HCT116 (cell line): ENCODE results near the gene LMAN1L. TPM values are rescaled to one million over a fixed set of nuclear protein-coding genes. Genes with fewer than 3 reads are reported as not detected.

Source experiments
- ATAC-seq: fragments of 200-7000 bp; cut with Tn5 transposase; 2 replicates; pipeline ENCODE4 v1.9.1; 2020; ENCODE audit warnings: mild to moderate bottlenecking, moderate library complexity
- BruUV-seq: library from RNA; stranded (reverse); fragments of 400-500 nt; replicated peaks from 2 replicates; lab custom pipeline; 2021; lab: Mats Ljungman, UMichigan
- CTCF ChIA-PET: fragments of 300-600 bp; sonication (Branson Sonifier 250); formaldehyde crosslinking; loops from one replicate; lab custom pipeline; 2021; ENCODE audit warnings: antibody characterized with exemption; lab: Charles Lee
- POLR2A ChIA-PET: fragments of 300-600, 350-600 bp; sonication (Branson Sonifier 250); formaldehyde crosslinking; loops from one replicate; lab custom pipeline; 2021; ENCODE audit warnings: antibody characterized with exemption; lab: Charles Lee
- RAD21 ChIA-PET, 2 experiments: fragments of 300-600 bp; sonication (Branson Sonifier 250); formaldehyde crosslinking; loops; one replicate each; lab custom pipeline; 2023; ENCODE audit warnings: low total read pairs in 2 of 2; ENCODE audit not compliant: uncharacterized antibody in 2 of 2, unreplicated experiment in 2 of 2, low non-redundant PET in 1 of 2; lab: Charles Lee
- DNase-seq: peaks from one replicate; pipeline ENCODE4 v3.0.0-alpha.2; 2010; ENCODE audit warnings: low read depth, low spot score
- H2AFZ ChIP-seq: fragments of 200-600 bp; shearing (Covaris generic), sonication (generic); 2 replicates; pipeline ENCODE4 v1.6.1; 2017; ENCODE audit warnings: low read depth, mixed run types, mixed read lengths, antibody characterized with exemption, low read length; ENCODE audit not compliant: poor library complexity, severe bottlenecking
- H3K27ac ChIP-seq: 2 replicates; pipeline ENCODE4 v1.5.1; 2012; ENCODE audit warnings: low read depth, low read length
- H3K27me3 ChIP-seq: fragments of 200-600 bp; sonication (generic); 2 replicates; pipeline ENCODE4 v1.6.1; 2016; ENCODE audit warnings: mixed run types, low read length, mixed read lengths; ENCODE audit not compliant: insufficient read depth
- H3K36me3 ChIP-seq, 2 experiments: fragments of 200-500 bp in 1 of 2; fragments of 200-600 bp in 1 of 2; sonication (Bioruptor generic) in 1 of 2; sonication (generic) in 1 of 2; 2 replicates each; pipeline versions ENCODE4 v1.5.1 to v1.6.1; 2014 to 2016; ENCODE audit warnings: low read length in 2 of 2, inconsistent platforms in 1 of 2, mixed read lengths in 1 of 2, mixed run types in 1 of 2; ENCODE audit not compliant: insufficient read depth in 2 of 2, control insufficient read depth in 1 of 2
- H3K4me1 ChIP-seq, 2 experiments: fragments of 200-600 bp in 1 of 2; sonication (generic) in 1 of 2; 2 replicates each; pipeline versions ENCODE4 v1.5.1 to v1.6.1; 2012 to 2017; ENCODE audit warnings: low read length in 2 of 2, inconsistent platforms in 1 of 2, mild to moderate bottlenecking in 1 of 2, mixed read lengths in 1 of 2, mixed run types in 1 of 2, moderate library complexity in 1 of 2; ENCODE audit not compliant: insufficient read depth in 2 of 2, control insufficient read depth in 1 of 2
- H3K4me2 ChIP-seq: fragments of 200-600 bp; sonication (generic); 2 replicates; pipeline ENCODE4 v1.6.1; 2017; ENCODE audit warnings: mixed run types, low read length, mixed read lengths
- H3K4me3 ChIP-seq, 2 experiments: fragments of 200-600 bp in 1 of 2; sonication (generic) in 1 of 2; replicated peaks in 1 of 2; 2 replicates each; pipeline ENCODE4 v1.5.1; 2011 to 2016; ENCODE audit warnings: low read length in 2 of 2, control low read depth in 1 of 2, low read depth in 1 of 2, mild to moderate bottlenecking in 1 of 2, mixed read lengths in 1 of 2, mixed run types in 1 of 2
- H3K79me2 ChIP-seq: fragments of 200-600 bp; sonication (generic); 2 replicates; pipeline ENCODE4 v1.6.1; 2017; ENCODE audit warnings: mild to moderate bottlenecking, mixed run types, low read length, moderate library complexity, mixed read lengths; ENCODE audit not compliant: insufficient read depth
- H3K9ac ChIP-seq: fragments of 200-600 bp; sonication (generic); 2 replicates; pipeline ENCODE4 v1.6.1; 2016; ENCODE audit warnings: low read length, mixed read lengths
- H3K9me2 ChIP-seq: fragments of 200-600 bp; sonication (generic), shearing (Covaris generic); 2 replicates; pipeline ENCODE4 v1.6.1; 2017; ENCODE audit warnings: mixed run types, mild to moderate bottlenecking, moderate library complexity; ENCODE audit not compliant: insufficient read depth
- H3K9me3 ChIP-seq, 2 experiments: fragments of 200-500 bp in 1 of 2; fragments of 200-600 bp in 1 of 2; sonication (Bioruptor generic) in 1 of 2; sonication (generic) in 1 of 2; 2 replicates each; pipeline ENCODE4 v1.6.1; 2014 to 2017; ENCODE audit warnings: low read length in 2 of 2, mixed read lengths in 2 of 2, inconsistent platforms in 1 of 2, low read depth in 1 of 2, mild to moderate bottlenecking in 1 of 2, mixed run types in 1 of 2, moderate library complexity in 1 of 2; ENCODE audit not compliant: control insufficient read depth in 1 of 2, insufficient read depth in 1 of 2
- H4K20me1 ChIP-seq: fragments of 200-600 bp; sonication (generic), shearing (Covaris generic); 2 replicates; pipeline ENCODE4 v1.6.1; 2017; ENCODE audit warnings: mixed run types, mild to moderate bottlenecking, moderate library complexity; ENCODE audit not compliant: insufficient read depth
- CEBPB ChIP-seq: IDR thresholded peaks from 2 replicates; pipeline ENCODE4 v1.6.1; 2012; ENCODE audit warnings: low read depth
- FOSL1 ChIP-seq: IDR thresholded peaks from 2 replicates; pipeline ENCODE4 v1.6.1; 2012; ENCODE audit warnings: low read depth
- JUND ChIP-seq: IDR thresholded peaks from 2 replicates; pipeline ENCODE4 v1.6.1; 2012
- POLR2AphosphoS5 ChIP-seq: IDR thresholded peaks from 2 replicates; pipeline ENCODE4 v1.6.1; 2011; ENCODE audit warnings: mild to moderate bottlenecking, low read depth, low read length, moderate library complexity
- intact Hi-C: fragments of 100-400 bp; cut with micrococcal nuclease; formaldehyde crosslinking; loops from 2 replicates; pipeline ENCODE4 v1.10.0; 2022
- total RNA-seq: library from RNA; stranded (reverse); gene quantifications from one replicate; pipeline ENCODE4 v1.2.1, GENCODE V29; 2021; ENCODE audit not compliant: unreplicated experiment
- TF ChIP-seq, protein P1 (sequence below): IDR thresholded peaks from 2 replicates; pipeline ENCODE4 v1.6.1; 2011; ENCODE audit warnings: mild to moderate bottlenecking, low read length, moderate library complexity; ENCODE audit not compliant: insufficient replicate concordance; ENCODE audit errors: extremely low read depth

The LMAN1L gene
- total RNA-seq, 1 experiment from 2014 or later: 0.17 TPM

DNA sequence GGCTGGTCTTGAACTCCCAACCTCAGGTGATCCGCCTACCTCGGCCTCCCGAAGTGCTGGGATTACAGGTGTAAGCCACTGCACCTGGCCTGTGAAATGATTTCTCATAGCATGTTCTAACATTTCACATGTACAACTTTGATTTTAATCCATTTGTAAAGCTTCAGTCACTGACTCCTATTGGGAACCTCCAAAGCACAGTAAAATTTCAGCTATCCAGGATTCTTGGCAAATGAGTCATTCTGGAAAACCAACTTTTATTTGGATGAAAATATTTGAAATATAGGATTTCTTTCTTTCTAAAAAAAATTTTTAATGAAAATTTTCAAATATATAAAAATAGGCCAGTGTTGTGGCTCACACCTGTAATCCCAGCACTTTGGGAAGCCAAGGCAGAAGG is 2.7 kb upstream of the LMAN1L start (continued):
- TF ChIP-seq POLR2AphosphoS5 (no peak), FOSL1 (no peak), CEBPB (no peak)

DNA sequence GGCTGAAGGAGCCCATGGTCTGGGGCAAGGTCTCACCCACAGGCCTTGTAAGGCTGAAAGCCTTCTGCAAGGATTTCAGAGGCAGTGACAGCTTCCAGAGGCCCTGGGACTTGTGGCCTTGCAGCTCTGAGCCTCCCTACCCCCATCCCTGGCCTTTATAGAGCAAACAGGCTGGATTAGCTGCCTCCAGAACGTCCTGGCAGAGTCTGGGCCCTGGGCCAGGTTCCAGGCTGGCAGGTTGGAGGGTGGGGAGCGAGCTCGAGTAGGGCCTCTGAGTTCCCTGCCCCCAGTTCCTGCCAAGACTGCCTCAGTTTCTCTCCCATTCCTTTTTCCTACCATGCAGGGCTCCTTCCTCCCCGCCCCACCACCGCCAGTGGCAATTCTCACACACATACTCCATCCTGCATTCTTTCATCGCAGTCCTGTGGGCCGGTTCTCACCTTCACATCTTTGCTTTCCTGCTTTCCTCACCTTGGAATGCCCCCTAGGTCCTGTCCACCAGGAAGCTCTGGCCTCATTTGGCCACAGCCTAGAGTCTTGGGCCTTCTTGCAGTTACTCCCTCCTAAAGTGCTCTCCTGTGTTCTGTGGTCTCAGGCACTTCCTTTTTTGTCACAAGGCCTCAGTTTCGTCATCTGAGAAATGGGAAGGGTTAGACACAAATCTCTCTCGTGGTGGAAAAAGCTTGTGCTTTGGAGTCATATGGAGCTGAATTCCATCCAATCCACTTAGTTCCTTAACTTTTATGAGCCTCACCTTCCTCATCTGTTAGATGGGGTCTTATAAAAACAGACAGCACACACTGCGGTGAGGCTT is 2.7 kb downstream of the LMAN1L start:
- BruUV-seq: no TSS peak
- Histone ChIP-seq H3K4me1 (peaks cover 20 to 43% of the 10 kb centered on the region in 2 experiments), H3K4me2 (0 out of 2 replicates have a peak overlapping the region, but pooled peaks have one; percentile 12), H3K36me3 (no peaks in the 10 kb centered on the region), H3K9me2 (no peaks in the 10 kb centered on the region), H3K9ac (no peak overlapping the region), H3K27ac (no peak overlapping the region), H4K20me1 (no peaks in the 10 kb centered on the region), H3K9me3 (no peaks in the 10 kb centered on the region), H3K4me3 (no peak overlapping the region), H3K27me3 (no peaks in the 10 kb centered on the region), H3K79me2 (no peaks in the 10 kb centered on the region), H2AFZ (no peak overlapping the region)
- ATAC-seq (no peak), DNase-seq (no peak)
- RAD21 ChIA-PET: no interaction called here
- CTCF ChIA-PET: no interaction called here
- POLR2A ChIA-PET: no interaction called here
- intact Hi-C loops: no loop called here
- TF ChIP-seq, protein P1, sequence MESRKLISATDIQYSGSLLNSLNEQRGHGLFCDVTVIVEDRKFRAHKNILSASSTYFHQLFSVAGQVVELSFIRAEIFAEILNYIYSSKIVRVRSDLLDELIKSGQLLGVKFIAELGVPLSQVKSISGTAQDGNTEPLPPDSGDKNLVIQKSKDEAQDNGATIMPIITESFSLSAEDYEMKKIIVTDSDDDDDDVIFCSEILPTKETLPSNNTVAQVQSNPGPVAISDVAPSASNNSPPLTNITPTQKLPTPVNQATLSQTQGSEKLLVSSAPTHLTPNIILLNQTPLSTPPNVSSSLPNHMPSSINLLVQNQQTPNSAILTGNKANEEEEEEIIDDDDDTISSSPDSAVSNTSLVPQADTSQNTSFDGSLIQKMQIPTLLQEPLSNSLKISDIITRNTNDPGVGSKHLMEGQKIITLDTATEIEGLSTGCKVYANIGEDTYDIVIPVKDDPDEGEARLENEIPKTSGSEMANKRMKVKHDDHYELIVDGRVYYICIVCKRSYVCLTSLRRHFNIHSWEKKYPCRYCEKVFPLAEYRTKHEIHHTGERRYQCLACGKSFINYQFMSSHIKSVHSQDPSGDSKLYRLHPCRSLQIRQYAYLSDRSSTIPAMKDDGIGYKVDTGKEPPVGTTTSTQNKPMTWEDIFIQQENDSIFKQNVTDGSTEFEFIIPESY: no peak
- no peak for TF ChIP-seq JUND
